Stimulated activated effector memory CD8-positive, alpha-beta T cell treated with anti-CD3 and anti-CD28 coated beads, Interleukin-12 subunit alpha, Interleukin-12 subunit beta, amount 100 ng/mL, for 72 hours (primary cell): ENCODE results near the gene TTLL6.
"Not testable (repeated sequence)": the region's sequence is repeated elsewhere in the genome, so short reads cannot be mapped to it uniquely, and the experiment has no call there.

ENCODE experiments used
- ATAC-seq: fragments of 150-1000 bp; cut with Tn5 transposase; 2 replicates; pipeline ENCODE4 v1.10.0; 2021
- DNase-seq, 2 donors: peaks; one replicate each; pipeline ENCODE4 v3.0.0; 2021 to 2022; ENCODE audit warnings: low spot score in 2 of 2
- H3K27ac Mint-ChIP-seq: one replicate; pipeline ENCODE4 v1.8.0; 2022; ENCODE audit warnings: mild to moderate bottlenecking, mixed read lengths
- H3K36me3 Mint-ChIP-seq: one replicate; pipeline ENCODE4 v1.8.0; 2022; ENCODE audit warnings: mild to moderate bottlenecking, mixed read lengths
- H3K4me1 Mint-ChIP-seq: one replicate; pipeline ENCODE4 v1.8.0; 2022; ENCODE audit warnings: mixed read lengths
- H3K4me3 Mint-ChIP-seq: one replicate; pipeline ENCODE4 v1.8.0; 2022; ENCODE audit warnings: mild to moderate bottlenecking, mixed read lengths
- H3K9me3 Mint-ChIP-seq: one replicate; pipeline ENCODE4 v1.8.0; 2022; ENCODE audit warnings: mixed read lengths

Gene TTLL6

GRCh38 chr17:48719642-48720265 lies 97.3 kb downstream of the TTLL6 start:
- no peak overlapping the region for H3K27ac Mint-ChIP-seq
- ATAC-seq (no peak), DNase-seq (no peak)
- peaks cover 6% of the 10 kb centered on the region for H3K36me3 Mint-ChIP-seq
- H3K4me1 Mint-ChIP-seq: peaks cover 26% of the 10 kb centered on the region
- no peaks in the 10 kb centered on the region for H3K9me3 Mint-ChIP-seq
- H3K4me3 Mint-ChIP-seq: peak overlapping the region; percentile 42

- H3K27ac Mint-ChIP-seq: no peak overlapping the region
Observed at GRCh38 chr17:48718761-48719641, 98.0 kb downstream of the TTLL6 start.

GRCh38 chr17:48718227-48718760 lies 98.7 kb downstream of the TTLL6 start:
- no peaks in the 10 kb centered on the region for H3K9me3 Mint-ChIP-seq
- no peaks in the 10 kb centered on the region for H3K36me3 Mint-ChIP-seq
- DNase-seq (no peak), ATAC-seq (no peak)
- peak overlapping the region; percentile 42 for H3K4me3 Mint-ChIP-seq
- H3K4me1 Mint-ChIP-seq: peaks cover 11% of the 10 kb centered on the region
- H3K27ac Mint-ChIP-seq: no peak overlapping the region

More at GRCh38 chr17:48718761-48719641, 98.0 kb downstream of the TTLL6 start:
- H3K9me3 Mint-ChIP-seq: no peaks in the 10 kb centered on the region
- peak; percentile 34 for ATAC-seq
- DNase-seq: no peak
- H3K4me3 Mint-ChIP-seq: peak overlapping the region; percentile 42
- H3K36me3 Mint-ChIP-seq: no peaks in the 10 kb centered on the region
- peaks cover 18% of the 10 kb centered on the region for H3K4me1 Mint-ChIP-seq

- Mint-ChIP-seq H3K4me1 (peaks cover 8% of the 10 kb centered on the region), H3K36me3 (no peaks in the 10 kb centered on the region), H3K27ac (no peak overlapping the region), H3K9me3 (no peaks in the 10 kb centered on the region), H3K4me3 (no peak overlapping the region)
- ATAC-seq: no peak
- DNase-seq: no peak
Observed at GRCh38 chr17:48717367-48718226, 99.4 kb downstream of the TTLL6 start.

- H3K9me3 Mint-ChIP-seq, H3K27ac Mint-ChIP-seq, H3K36me3 Mint-ChIP-seq, DNase-seq, H3K4me3 Mint-ChIP-seq, ATAC-seq, H3K4me1 Mint-ChIP-seq: not testable (repeated sequence)
Observed at GRCh38 chr17:48716549-48716948, 100.5 kb downstream of the TTLL6 start.

- no peaks in the 10 kb centered on the region for H3K9me3 Mint-ChIP-seq
- H3K4me1 Mint-ChIP-seq: peaks cover 8% of the 10 kb centered on the region
- H3K36me3 Mint-ChIP-seq: no peaks in the 10 kb centered on the region
- no peak overlapping the region for H3K27ac Mint-ChIP-seq
- H3K4me3 Mint-ChIP-seq: no peak overlapping the region
- no peak for ATAC-seq
- no peak for DNase-seq
Observed at GRCh38 chr17:48715496-48716399, 101.3 kb downstream of the TTLL6 start.
